ENCODE results near the gene RFC1.

- no peak for TF ChIP-seq CTCF (IDR thresholded peaks at IDR 0.05)
- no peak for TF ChIP-seq POLR2AphosphoS5 (IDR thresholded peaks at IDR 0.05)
- TF ChIP-seq POLR2A (IDR thresholded peaks at IDR 0.05): no peak
- no peak for TF ChIP-seq EP300 (IDR thresholded peaks at IDR 0.05; ENCODE audit: low read depth)
Measured at GRCh38 chr4:39256436-39256835, 109.7 kb downstream of the RFC1 start.
